GM12892 (cell line): ENCODE results near the gene SMAD7.

Source experiments
- POLR2A ChIP-seq: IDR thresholded peaks from 2 replicates; pipeline ENCODE4 v1.6.1; 2011; ENCODE audit warnings: low read depth, low read length, control low read depth
- POLR2AphosphoS5 ChIP-seq: IDR thresholded peaks from 2 replicates; pipeline ENCODE4 v1.6.1; 2011; ENCODE audit warnings: low read depth, low read length, control low read depth
- TAF1 ChIP-seq: IDR thresholded peaks from 2 replicates; pipeline ENCODE4 v1.6.1; 2011; ENCODE audit warnings: low read depth, mild to moderate bottlenecking, control low read depth, low read length, borderline replicate concordance

GRCh38 chr18:48922801-48923730 is 27.7 kb downstream of the SMAD7 start:
- TF ChIP-seq POLR2A: no peak
- no peak for TF ChIP-seq TAF1
- no peak for TF ChIP-seq POLR2AphosphoS5
